ENCODE results near the gene GAREM2.

GAREM2 gene

DNA sequence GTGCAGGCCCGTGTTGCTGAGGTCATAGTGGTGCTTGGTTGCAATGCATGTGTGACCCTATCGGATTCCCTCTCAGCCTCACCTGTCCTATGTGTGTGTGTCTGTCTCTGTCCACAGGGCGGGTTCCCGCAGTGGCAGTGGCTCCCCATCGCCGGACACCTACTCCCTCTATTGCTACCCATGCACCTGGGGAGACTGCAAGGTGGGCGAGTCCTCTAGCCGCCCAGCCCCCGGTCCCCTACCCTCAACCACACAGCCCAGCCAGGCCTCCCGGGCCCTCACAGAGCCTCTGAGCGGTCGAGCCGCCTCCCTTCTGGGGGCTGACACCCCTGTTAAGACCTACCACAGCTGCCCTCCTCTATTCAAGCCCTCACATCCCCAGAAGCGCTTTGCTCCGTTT, 14.2 kb downstream of the GAREM2 start:
- Mint-ChIP-seq H3K9me3 (no peaks in the 10 kb centered on the region), H3K4me3 (no peak overlapping the region), H3K27me3 (ENCODE audit: low read depth, poor library complexity) (peaks cover 32% of the 10 kb centered on the region), H3K4me1 (peaks cover 4% of the 10 kb centered on the region), H3K27ac (no peak overlapping the region), H3K36me3 (ENCODE audit: low read depth) (peaks cover 33% of the 10 kb centered on the region)
- TF ChIP-seq, protein P1, sequence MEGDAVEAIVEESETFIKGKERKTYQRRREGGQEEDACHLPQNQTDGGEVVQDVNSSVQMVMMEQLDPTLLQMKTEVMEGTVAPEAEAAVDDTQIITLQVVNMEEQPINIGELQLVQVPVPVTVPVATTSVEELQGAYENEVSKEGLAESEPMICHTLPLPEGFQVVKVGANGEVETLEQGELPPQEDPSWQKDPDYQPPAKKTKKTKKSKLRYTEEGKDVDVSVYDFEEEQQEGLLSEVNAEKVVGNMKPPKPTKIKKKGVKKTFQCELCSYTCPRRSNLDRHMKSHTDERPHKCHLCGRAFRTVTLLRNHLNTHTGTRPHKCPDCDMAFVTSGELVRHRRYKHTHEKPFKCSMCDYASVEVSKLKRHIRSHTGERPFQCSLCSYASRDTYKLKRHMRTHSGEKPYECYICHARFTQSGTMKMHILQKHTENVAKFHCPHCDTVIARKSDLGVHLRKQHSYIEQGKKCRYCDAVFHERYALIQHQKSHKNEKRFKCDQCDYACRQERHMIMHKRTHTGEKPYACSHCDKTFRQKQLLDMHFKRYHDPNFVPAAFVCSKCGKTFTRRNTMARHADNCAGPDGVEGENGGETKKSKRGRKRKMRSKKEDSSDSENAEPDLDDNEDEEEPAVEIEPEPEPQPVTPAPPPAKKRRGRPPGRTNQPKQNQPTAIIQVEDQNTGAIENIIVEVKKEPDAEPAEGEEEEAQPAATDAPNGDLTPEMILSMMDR (IDR thresholded peaks at IDR 0.05) = no peak
- DNase-seq = no peak

DNA sequence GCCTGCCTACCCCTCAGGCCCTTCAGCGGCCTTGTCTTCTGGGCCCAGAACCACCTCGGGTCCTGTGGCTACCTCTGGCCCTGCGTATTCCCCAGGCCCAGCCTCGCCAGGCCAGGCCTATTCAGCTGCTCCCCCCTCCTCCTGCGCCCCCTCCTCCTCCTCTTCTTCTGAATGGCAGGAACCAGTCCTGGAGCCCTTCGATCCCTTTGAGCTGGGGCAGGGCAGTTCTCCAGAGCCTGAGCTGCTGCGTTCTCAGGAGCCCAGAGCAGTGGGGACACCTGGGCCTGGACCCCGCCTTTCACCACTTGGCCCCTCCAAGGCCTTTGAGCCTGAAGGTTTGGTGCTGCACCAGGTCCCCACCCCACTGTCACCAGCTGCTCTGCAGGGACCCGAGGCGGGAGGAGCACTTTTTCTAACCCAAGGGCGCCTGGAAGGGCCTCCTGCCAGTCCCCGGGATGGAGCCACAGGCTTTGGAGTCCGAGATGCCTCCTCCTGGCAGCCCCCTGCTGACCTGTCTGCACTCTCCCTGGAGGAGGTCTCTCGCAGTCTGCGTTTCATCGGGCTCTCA, 14.7 kb downstream of the GAREM2 start:
- Mint-ChIP-seq H3K36me3 (ENCODE audit: low read depth) (peaks cover 37% of the 10 kb centered on the region), H3K4me3 (no peak overlapping the region), H3K27ac (no peak overlapping the region), H3K4me1 (peaks cover 4% of the 10 kb centered on the region), H3K9me3 (no peaks in the 10 kb centered on the region), H3K27me3 (ENCODE audit: low read depth, poor library complexity) (peaks cover 32% of the 10 kb centered on the region)
- no peak for DNase-seq
- TF ChIP-seq, protein P1 (IDR thresholded peaks at IDR 0.05) = no peak

DNA sequence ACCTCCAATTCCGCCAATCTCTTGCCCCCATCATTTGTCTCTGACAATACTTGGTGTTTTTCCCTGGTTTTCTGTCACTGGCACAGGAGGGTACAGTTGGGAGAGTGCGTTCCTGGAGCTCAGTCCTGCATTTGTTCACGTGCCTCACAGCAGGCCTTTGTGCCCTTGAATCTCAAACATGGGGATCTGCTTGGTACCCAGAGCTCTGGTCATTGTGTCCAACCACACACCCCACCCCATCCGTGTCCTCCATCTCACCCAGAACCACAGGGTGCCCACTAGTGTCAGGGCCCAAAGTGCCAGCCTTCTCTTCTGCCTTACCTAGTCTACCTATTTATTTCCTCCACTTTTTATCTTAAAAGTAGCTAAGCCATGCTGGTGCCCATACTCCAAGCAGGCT, 16.2 kb downstream of the GAREM2 start:
- DNase-seq = no peak
- H3K27ac Mint-ChIP-seq = no peak overlapping the region
- TF ChIP-seq, protein P1 (IDR thresholded peaks at IDR 0.05) = no peak
- H3K4me1 Mint-ChIP-seq = no peaks in the 10 kb centered on the region
- peaks cover 41% of the 10 kb centered on the region for H3K36me3 Mint-ChIP-seq (ENCODE audit: low read depth)
- H3K4me3 Mint-ChIP-seq = no peak overlapping the region
- H3K27me3 Mint-ChIP-seq (ENCODE audit: low read depth, poor library complexity) = peaks cover 18% of the 10 kb centered on the region
- H3K9me3 Mint-ChIP-seq = no peaks in the 10 kb centered on the region

DNA sequence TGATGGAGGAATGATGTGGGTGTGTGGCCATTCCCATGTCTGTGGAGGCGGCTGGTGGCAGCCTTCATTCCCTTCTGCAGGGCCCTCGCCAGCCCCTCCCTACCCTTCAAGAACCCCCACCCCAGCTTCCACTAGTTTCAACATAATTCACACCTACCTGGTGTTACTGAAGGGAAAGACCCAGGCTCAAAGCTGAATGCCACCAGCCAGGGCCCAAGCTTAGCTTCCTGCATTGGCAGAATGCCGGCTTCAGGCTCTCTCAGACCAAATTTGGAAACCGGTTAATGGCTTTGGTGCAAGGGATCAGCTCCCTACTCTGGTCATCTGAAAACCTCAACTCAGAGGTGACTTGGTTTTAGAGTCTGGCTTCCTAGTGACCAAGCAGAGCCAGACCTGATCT, 16.9 kb downstream of the GAREM2 start:
- no peak overlapping the region for H3K27ac Mint-ChIP-seq
- peaks cover 47% of the 10 kb centered on the region for H3K36me3 Mint-ChIP-seq (ENCODE audit: low read depth)
- H3K27me3 Mint-ChIP-seq (ENCODE audit: low read depth, poor library complexity) = peaks cover 17% of the 10 kb centered on the region
- H3K9me3 Mint-ChIP-seq = no peaks in the 10 kb centered on the region
- no peak overlapping the region for H3K4me3 Mint-ChIP-seq
- no peaks in the 10 kb centered on the region for H3K4me1 Mint-ChIP-seq
- TF ChIP-seq, protein P1 (IDR thresholded peaks at IDR 0.05) = no peak
- DNase-seq = no peak

DNA sequence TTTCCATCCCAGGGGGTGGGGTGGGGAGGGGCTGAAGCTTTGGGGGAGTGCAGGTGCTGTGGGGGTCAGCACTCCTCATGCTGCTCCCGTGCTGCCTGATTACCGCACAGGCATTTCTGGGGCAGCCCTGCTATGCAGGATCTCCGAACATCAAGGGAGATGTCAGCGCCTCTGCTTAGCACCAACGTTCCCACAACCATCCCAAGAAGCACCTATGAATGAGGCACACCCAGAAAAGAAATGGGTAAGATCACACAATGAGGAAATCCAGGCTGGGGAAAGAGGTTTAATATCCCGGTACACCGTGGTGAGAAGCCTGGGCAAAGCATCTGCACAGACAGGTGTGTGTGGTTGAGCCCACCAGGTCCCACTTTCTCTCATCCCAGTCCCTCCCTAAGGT, 17.5 kb downstream of the GAREM2 start:
- H3K4me3 Mint-ChIP-seq = no peak overlapping the region
- no peaks in the 10 kb centered on the region for H3K9me3 Mint-ChIP-seq
- H3K4me1 Mint-ChIP-seq = peaks cover 6% of the 10 kb centered on the region
- no peak for DNase-seq
- peaks cover 18% of the 10 kb centered on the region for H3K27me3 Mint-ChIP-seq (ENCODE audit: low read depth, poor library complexity)
- TF ChIP-seq, protein P1 (IDR thresholded peaks at IDR 0.05) = no peak
- H3K27ac Mint-ChIP-seq = no peak overlapping the region
- peaks cover 53% of the 10 kb centered on the region for H3K36me3 Mint-ChIP-seq (ENCODE audit: low read depth)

Data from nephron progenitor cell (in vitro differentiated cells).